ENCODE measurements around the gene JAM3.

The JAM3 gene

DNA sequence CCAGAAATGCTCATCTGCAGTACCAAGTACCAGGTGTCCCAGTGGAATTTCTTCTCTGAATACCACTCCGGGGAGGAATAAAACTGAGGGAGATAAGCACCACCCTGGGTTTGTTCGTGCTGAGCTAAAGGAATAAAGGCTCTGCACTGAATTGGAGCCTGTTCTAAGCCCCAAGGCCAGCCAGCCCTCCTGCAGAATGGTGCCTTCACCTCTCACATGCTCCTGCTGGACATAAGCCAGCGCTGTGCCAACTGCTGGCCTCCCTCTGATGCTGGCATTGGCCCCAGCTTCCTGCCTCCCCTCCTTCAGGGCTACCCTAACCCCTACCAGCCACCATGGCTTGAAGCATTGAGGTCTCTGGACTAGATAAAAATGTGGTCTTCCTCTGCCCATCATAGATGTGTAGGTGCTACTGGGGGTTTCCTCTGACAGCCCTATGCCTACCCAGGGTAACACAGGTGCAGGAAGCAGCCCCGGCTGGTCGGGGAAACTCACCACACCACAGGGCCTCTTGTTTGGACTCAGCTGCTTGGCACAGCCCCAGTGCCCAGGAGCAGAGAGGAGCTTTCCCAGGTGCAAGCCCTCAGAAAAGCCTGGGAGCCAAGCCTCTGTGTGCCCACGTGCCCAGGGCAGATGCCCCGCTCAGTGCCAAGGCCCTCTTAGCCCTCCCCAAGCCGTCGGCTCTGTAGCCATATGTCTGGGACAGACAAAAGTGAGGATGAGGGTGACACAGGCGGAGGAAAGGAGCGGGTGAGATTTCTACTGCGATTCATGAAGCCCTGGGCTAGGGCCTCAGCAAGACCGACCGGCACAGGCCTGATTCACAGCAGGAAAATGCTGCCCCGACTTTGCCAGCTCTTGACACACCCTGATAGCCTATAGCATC lies 34.1 kb upstream of the JAM3 start:
- WGBS = 87% methylated on average over 12 of the region's 15 CpGs

DNA sequence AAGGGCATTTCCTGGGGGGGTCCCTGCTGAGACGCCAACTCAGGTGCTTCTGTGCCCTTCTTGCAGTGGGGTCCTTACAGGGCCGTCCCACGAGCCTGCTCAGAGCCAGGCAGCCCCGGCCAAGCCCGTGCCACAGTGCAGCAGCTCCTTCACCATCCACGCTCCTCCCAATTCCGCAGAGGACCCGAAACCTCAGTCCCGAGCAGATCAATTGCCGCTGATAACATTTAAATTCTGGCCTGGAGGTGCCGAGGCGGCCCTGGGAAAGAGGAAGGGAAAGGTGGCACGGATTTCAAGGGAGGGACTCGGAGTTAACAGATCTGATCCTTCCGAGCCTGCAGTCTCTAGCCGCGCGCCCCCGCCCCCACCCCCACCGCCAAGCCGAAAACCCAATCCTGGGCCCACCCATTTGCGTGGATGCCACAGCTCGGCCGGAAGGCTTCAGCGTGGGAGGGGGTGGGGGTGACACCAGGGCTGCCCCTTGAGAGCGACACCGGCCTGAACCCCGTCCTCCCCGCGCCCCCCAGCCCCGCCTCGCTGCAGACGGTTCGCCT lies 32.3 kb upstream of the JAM3 start:
- Histone ChIP-seq H3K9me3 (ENCODE audit: control insufficient read depth, low read length) (no peaks in the 10 kb centered on the region), H3K4me2 (ENCODE audit: low read length, poor library complexity, severe bottlenecking) (peak overlapping the region; percentile 78), H4K8ac (ENCODE audit: low read length) (peak overlapping the region; percentile 77), H3K4ac (ENCODE audit: low read depth in 1 of 2, low read length in 2 of 2) (peak overlapping the region; percentile 39 to 82), H4K91ac (ENCODE audit: low read length) (peak overlapping the region; percentile 53), H3K36me3 (ENCODE audit: control insufficient read depth in 1 of 2, insufficient read depth in 2 of 2, low read depth in 1 of 2, low read length in 2 of 2) (no peaks in the 10 kb centered on the region), H3K79me1 (replicated peaks; ENCODE audit: low read length, poor library complexity, severe bottlenecking) (no peaks in the 10 kb centered on the region), H3K27me3 (ENCODE audit: control insufficient read depth in 1 of 2, insufficient read depth in 1 of 2, low read length in 2 of 2) (peaks cover 29 to 31% of the 10 kb centered on the region in 2 experiments), H2BK5ac (ENCODE audit: low read depth, low read length, poor library complexity, severe bottlenecking) (no peak overlapping the region), H2AFZ (ENCODE audit: low read depth, low read length) (peak overlapping the region; percentile 6), H2AK5ac (ENCODE audit: low read length, severe bottlenecking) (no peak overlapping the region), H3K14ac (ENCODE audit: low read length in 2 of 2) (no peak overlapping the region), H3K4me3 (ENCODE audit: insufficient read depth in 1 of 2, low read depth in 1 of 2, low read length in 2 of 2) (peak overlapping the region; percentile 69 to 87), H2BK12ac (ENCODE audit: low read length in 2 of 2) (peak overlapping the region in 1 of 2 experiments; percentile 42), H3K27ac (ENCODE audit: low read length, poor library complexity, severe bottlenecking) (no peak overlapping the region), H3K4me1 (ENCODE audit: control insufficient read depth, insufficient read depth, low read depth, low read length) (peaks cover 23% of the 10 kb centered on the region), H3K9ac (ENCODE audit: low read length) (peak overlapping the region; percentile 79), H3K23ac (ENCODE audit: low read length in 2 of 2) (peak overlapping the region in 1 of 2 experiments; percentile 81), H3K18ac (ENCODE audit: low read depth in 1 of 2, low read length in 2 of 2) (peak overlapping the region; percentile 26 to 89), H2BK15ac (ENCODE audit: low read depth, poor library complexity, severe bottlenecking) (peak overlapping the region; percentile 6), H2BK120ac (ENCODE audit: low read depth, low read length) (peak overlapping the region; percentile 23)
- 20% methylated on average over 15 of the region's 34 CpGs for WGBS
- peak; percentile 28 for DNase-seq

More for the DNA sequence above, 34.1 kb upstream of the JAM3 start:
- Histone ChIP-seq H3K4me3 (ENCODE audit: insufficient read depth in 1 of 2, low read depth in 1 of 2, low read length in 2 of 2) (peak overlapping the region in 1 of 2 experiments; percentile 72), H4K8ac (ENCODE audit: low read length) (peak overlapping the region; percentile 43), H2BK120ac (ENCODE audit: low read depth, low read length) (no peak overlapping the region), H2BK12ac (ENCODE audit: low read length in 2 of 2) (peak overlapping the region; percentile 14 to 64), H3K14ac (ENCODE audit: low read length in 2 of 2) (no peak overlapping the region), H3K4me1 (ENCODE audit: control insufficient read depth, insufficient read depth, low read depth, low read length) (peaks cover 23% of the 10 kb centered on the region), H3K4me2 (ENCODE audit: low read length, poor library complexity, severe bottlenecking) (no peak overlapping the region), H4K91ac (ENCODE audit: low read length) (no peak overlapping the region), H3K23ac (ENCODE audit: low read length in 2 of 2) (no peak overlapping the region), H2BK15ac (ENCODE audit: low read depth, poor library complexity, severe bottlenecking) (peak overlapping the region; percentile 31), H3K27ac (ENCODE audit: low read length, poor library complexity, severe bottlenecking) (no peak overlapping the region), H3K27me3 (ENCODE audit: control insufficient read depth in 1 of 2, insufficient read depth in 1 of 2, low read length in 2 of 2) (peaks cover 25 to 38% of the 10 kb centered on the region in 2 experiments), H3K79me1 (replicated peaks; ENCODE audit: low read length, poor library complexity, severe bottlenecking) (no peaks in the 10 kb centered on the region), H3K4ac (ENCODE audit: low read depth in 1 of 2, low read length in 2 of 2) (peak overlapping the region in 1 of 2 experiments; percentile 40), H2BK5ac (ENCODE audit: low read depth, low read length, poor library complexity, severe bottlenecking) (no peak overlapping the region), H3K9me3 (ENCODE audit: control insufficient read depth, low read length) (no peaks in the 10 kb centered on the region), H3K9ac (ENCODE audit: low read length) (peak overlapping the region; percentile 33), H3K18ac (ENCODE audit: low read depth in 1 of 2, low read length in 2 of 2) (peak overlapping the region in 1 of 2 experiments; percentile 42), H2AK5ac (ENCODE audit: low read length, severe bottlenecking) (no peak overlapping the region), H3K36me3 (ENCODE audit: control insufficient read depth in 1 of 2, insufficient read depth in 2 of 2, low read depth in 1 of 2, low read length in 2 of 2) (no peaks in the 10 kb centered on the region), H2AFZ (ENCODE audit: low read depth, low read length) (no peak overlapping the region)
- no peak for DNase-seq

DNA sequence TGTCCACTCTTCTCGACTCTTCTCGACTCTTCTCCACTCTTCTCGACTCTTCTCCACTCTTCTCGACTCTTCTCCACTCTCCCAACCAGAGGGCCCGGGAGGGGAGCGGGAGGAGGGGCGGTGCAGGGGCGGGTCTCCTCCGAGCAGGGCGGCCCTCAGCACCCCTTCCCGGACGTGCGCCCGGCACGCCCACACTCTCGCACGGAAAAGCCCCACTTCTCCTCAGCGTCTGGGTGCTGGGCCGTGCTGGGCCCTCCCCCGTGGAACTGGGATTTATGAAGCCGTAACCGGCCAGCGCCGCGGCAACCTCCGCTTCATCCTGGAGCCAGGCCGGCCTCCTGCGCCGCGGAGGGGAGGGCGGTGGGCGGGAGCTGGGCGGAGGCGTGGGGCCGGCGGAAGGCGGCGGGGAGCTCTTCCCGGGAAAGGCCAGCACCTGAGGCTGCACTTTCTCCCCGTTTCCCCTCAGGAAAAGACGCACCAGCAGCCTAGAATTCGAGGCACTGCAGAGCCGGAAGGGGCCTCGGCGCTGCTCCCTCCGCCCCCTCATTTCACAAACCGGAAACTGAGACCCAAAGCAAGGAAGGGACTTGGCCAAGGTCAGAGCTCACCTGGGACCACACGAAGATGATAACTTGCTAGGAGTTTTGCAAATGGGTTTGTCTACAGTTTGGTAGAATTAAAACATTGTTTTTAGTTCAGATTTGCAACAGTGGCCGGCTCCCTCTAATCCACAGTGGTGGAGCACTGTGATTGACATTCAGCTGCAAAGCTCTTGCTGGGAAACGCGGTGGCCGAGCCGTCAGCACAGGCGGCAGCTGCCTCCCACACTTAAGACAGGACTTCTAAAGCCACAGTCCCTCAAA lies 31.6 kb upstream of the JAM3 start:
- Histone ChIP-seq H3K4ac (ENCODE audit: low read depth in 1 of 2, low read length in 2 of 2) (peak overlapping the region in 1 of 2 experiments; percentile 55), H2BK15ac (ENCODE audit: low read depth, poor library complexity, severe bottlenecking) (no peak overlapping the region), H3K9ac (ENCODE audit: low read length) (peak overlapping the region; percentile 79), H3K18ac (ENCODE audit: low read depth in 1 of 2, low read length in 2 of 2) (peak overlapping the region; percentile 80 to 89), H4K8ac (ENCODE audit: low read length) (peak overlapping the region; percentile 78), H2BK5ac (ENCODE audit: low read depth, low read length, poor library complexity, severe bottlenecking) (no peak overlapping the region), H3K4me3 (ENCODE audit: insufficient read depth in 1 of 2, low read depth in 1 of 2, low read length in 2 of 2) (peak overlapping the region; percentile 69 to 87), H2AFZ (ENCODE audit: low read depth, low read length) (peak overlapping the region; percentile 59), H3K4me2 (ENCODE audit: low read length, poor library complexity, severe bottlenecking) (peak overlapping the region; percentile 78), H2BK12ac (ENCODE audit: low read length in 2 of 2) (peak overlapping the region in 1 of 2 experiments; percentile 70), H3K14ac (ENCODE audit: low read length in 2 of 2) (no peak overlapping the region), H4K91ac (ENCODE audit: low read length) (peak overlapping the region; percentile 89), H3K79me1 (replicated peaks; ENCODE audit: low read length, poor library complexity, severe bottlenecking) (no peaks in the 10 kb centered on the region), H3K4me1 (ENCODE audit: control insufficient read depth, insufficient read depth, low read depth, low read length) (peaks cover 23% of the 10 kb centered on the region), H3K27me3 (ENCODE audit: control insufficient read depth in 1 of 2, insufficient read depth in 1 of 2, low read length in 2 of 2) (peaks cover 22 to 32% of the 10 kb centered on the region in 2 experiments), H2AK5ac (ENCODE audit: low read length, severe bottlenecking) (no peak overlapping the region), H3K23ac (ENCODE audit: low read length in 2 of 2) (no peak overlapping the region), H2BK120ac (ENCODE audit: low read depth, low read length) (peak overlapping the region; percentile 23), H3K9me3 (ENCODE audit: control insufficient read depth, low read length) (no peaks in the 10 kb centered on the region), H3K27ac (ENCODE audit: low read length, poor library complexity, severe bottlenecking) (peak overlapping the region; percentile 31), H3K36me3 (ENCODE audit: control insufficient read depth in 1 of 2, insufficient read depth in 2 of 2, low read depth in 1 of 2, low read length in 2 of 2) (no peaks in the 10 kb centered on the region)
- WGBS = under 1% methylated on average over 39 of the region's 54 CpGs
- DNase-seq = peak; percentile 84
